ENCODE measurements around the gene DNMBP.
"Not testable (repeated sequence)": the region's sequence is repeated elsewhere in the genome, so short reads cannot be mapped to it uniquely, and the experiment has no call there.

Gene DNMBP

GRCh38 chr10:99983280-99983988, 26.3 kb downstream of the DNMBP start:
- DNase-seq: no peak

- no peak for DNase-seq
These were observed 27.0 kb downstream of the DNMBP start for GRCh38 chr10:99982728-99983127.

GRCh38 chr10:99981581-99982199, 28.1 kb downstream of the DNMBP start:
- DNase-seq: no peak

- no peak for DNase-seq
These were observed 30.6 kb downstream of the DNMBP start for GRCh38 chr10:99979066-99979685.

GRCh38 chr10:99977916-99978315, 31.8 kb downstream of the DNMBP start:
- no peak for DNase-seq

- DNase-seq: no peak
These were observed 32.7 kb downstream of the DNMBP start for GRCh38 chr10:99976886-99977665.

- no peak for DNase-seq
These were observed 33.6 kb downstream of the DNMBP start for GRCh38 chr10:99975942-99976809.

- no peak for DNase-seq
These were observed 34.5 kb downstream of the DNMBP start for GRCh38 chr10:99975106-99975829.

- DNase-seq: no peak
These were observed 36.6 kb downstream of the DNMBP start for GRCh38 chr10:99973190-99973589.

GRCh38 chr10:99967961-99968360, 41.8 kb downstream of the DNMBP start:
- no peak for DNase-seq

- no peak for DNase-seq
These were observed 43.4 kb downstream of the DNMBP start for GRCh38 chr10:99966306-99966705.

GRCh38 chr10:99965700-99966099, 44.0 kb downstream of the DNMBP start:
- DNase-seq: no peak

- no peak for DNase-seq
These were observed 45.0 kb downstream of the DNMBP start for GRCh38 chr10:99964791-99965190.

GRCh38 chr10:99963467-99964165, 46.1 kb downstream of the DNMBP start:
- not testable (repeated sequence) for DNase-seq

- no peak for DNase-seq
These were observed 50.9 kb downstream of the DNMBP start for GRCh38 chr10:99958806-99959205.

GRCh38 chr10:99958302-99958701, 51.4 kb downstream of the DNMBP start:
- DNase-seq: no peak

GRCh38 chr10:99953510-99953909, 56.2 kb downstream of the DNMBP start:
- DNase-seq: not testable (repeated sequence)

- DNase-seq: no peak
These were observed 56.9 kb downstream of the DNMBP start for GRCh38 chr10:99952799-99953198.

GRCh38 chr10:99946051-99946450, 63.7 kb downstream of the DNMBP start:
- not testable (repeated sequence) for DNase-seq

- DNase-seq: no peak
These were observed 64.5 kb downstream of the DNMBP start for GRCh38 chr10:99945263-99945662.

- no peak for DNase-seq
These were observed 64.9 kb downstream of the DNMBP start for GRCh38 chr10:99944860-99945259.
